Right atrium auricular region (tissue), 2 donors: ENCODE data around the gene MIAT. TPM values are rescaled to one million over a fixed set of nuclear protein-coding genes. Genes with fewer than 3 reads are reported as not detected.

Experiments used
- DNase-seq: peaks from one replicate; pipeline ENCODE4 v3.0.0-alpha.2; 2019; ENCODE audit warnings: low spot score
- H3K27ac ChIP-seq, 2 donors: fragments of 200-600 bp; sonication (generic); 1 replicate in 1 of 2; 2 replicates in 1 of 2; pipeline ENCODE4 v1.5.1; 2016 to 2019
- H3K27me3 ChIP-seq, 2 donors: fragments of 200-600 bp; sonication (generic); one replicate each; pipeline versions ENCODE4 v1.5.1 to v1.6.0; 2017 to 2019
- H3K36me3 ChIP-seq: fragments of 200-600 bp; sonication (generic); one replicate; pipeline ENCODE4 v1.5.1; 2016
- H3K4me1 ChIP-seq, 2 donors: fragments of 200-600 bp; sonication (generic); one replicate each; pipeline versions ENCODE4 v1.5.1 to v1.6.0; 2017 to 2019
- H3K4me3 ChIP-seq, 2 donors: fragments of 200-600 bp; sonication (generic); 1 replicate in 1 of 2; 2 replicates in 1 of 2; pipeline ENCODE4 v1.5.1; 2017 to 2019; ENCODE audit warnings: mild to moderate bottlenecking in 1 of 2, moderate library complexity in 1 of 2
- H3K9me3 ChIP-seq, 2 donors: fragments of 200-600 bp; sonication (generic); one replicate each; pipeline ENCODE4 v1.5.1; 2019
- total RNA-seq, 2 donors: library from RNA; depleted of rRNA; stranded (reverse); fragments of >200 nt; gene quantifications; one replicate each; pipeline ENCODE4 v1.1.0, GENCODE V29; 2016
- TF ChIP-seq, protein P1 (sequence below), 2 donors: fragments of 200-600 bp; sonication (generic); IDR thresholded peaks; one replicate each; pipeline ENCODE4 v1.5.1; 2019; ENCODE audit warnings: antibody characterized with exemption in 2 of 2

The MIAT gene
- total RNA-seq, 2 donors from 2014 or later = 0.19 to 2.0 TPM

GRCh38 chr22:26684168-26684567 lies 26.8 kb downstream of the MIAT start:
- H3K36me3 ChIP-seq = peaks cover 11% of the 10 kb centered on the region
- TF ChIP-seq, protein P1, sequence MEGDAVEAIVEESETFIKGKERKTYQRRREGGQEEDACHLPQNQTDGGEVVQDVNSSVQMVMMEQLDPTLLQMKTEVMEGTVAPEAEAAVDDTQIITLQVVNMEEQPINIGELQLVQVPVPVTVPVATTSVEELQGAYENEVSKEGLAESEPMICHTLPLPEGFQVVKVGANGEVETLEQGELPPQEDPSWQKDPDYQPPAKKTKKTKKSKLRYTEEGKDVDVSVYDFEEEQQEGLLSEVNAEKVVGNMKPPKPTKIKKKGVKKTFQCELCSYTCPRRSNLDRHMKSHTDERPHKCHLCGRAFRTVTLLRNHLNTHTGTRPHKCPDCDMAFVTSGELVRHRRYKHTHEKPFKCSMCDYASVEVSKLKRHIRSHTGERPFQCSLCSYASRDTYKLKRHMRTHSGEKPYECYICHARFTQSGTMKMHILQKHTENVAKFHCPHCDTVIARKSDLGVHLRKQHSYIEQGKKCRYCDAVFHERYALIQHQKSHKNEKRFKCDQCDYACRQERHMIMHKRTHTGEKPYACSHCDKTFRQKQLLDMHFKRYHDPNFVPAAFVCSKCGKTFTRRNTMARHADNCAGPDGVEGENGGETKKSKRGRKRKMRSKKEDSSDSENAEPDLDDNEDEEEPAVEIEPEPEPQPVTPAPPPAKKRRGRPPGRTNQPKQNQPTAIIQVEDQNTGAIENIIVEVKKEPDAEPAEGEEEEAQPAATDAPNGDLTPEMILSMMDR (IDR thresholded peaks at IDR 0.05) = no peak
- no peaks in the 10 kb centered on the region for H3K27me3 ChIP-seq
- H3K4me3 ChIP-seq = no peak overlapping the region
- H3K4me1 ChIP-seq = peaks cover 0 to 10% of the 10 kb centered on the region in 2 donors
- peaks cover 0 to 5% of the 10 kb centered on the region in 2 donors for H3K9me3 ChIP-seq
- DNase-seq = no peak
- H3K27ac ChIP-seq = no peak overlapping the region

GRCh38 chr22:26685601-26686000 lies 28.2 kb downstream of the MIAT start:
- no peak for DNase-seq
- TF ChIP-seq, protein P1 (IDR thresholded peaks at IDR 0.05) = no peak
- no peak overlapping the region for H3K4me3 ChIP-seq
- no peak overlapping the region for H3K27ac ChIP-seq
- H3K36me3 ChIP-seq = peaks cover 11% of the 10 kb centered on the region
- H3K27me3 ChIP-seq = no peaks in the 10 kb centered on the region
- peaks cover 0 to 8% of the 10 kb centered on the region in 2 donors for H3K4me1 ChIP-seq
- H3K9me3 ChIP-seq = peaks cover 0 to 5% of the 10 kb centered on the region in 2 donors

GRCh38 chr22:26687439-26687838 lies 30.1 kb downstream of the MIAT start:
- H3K9me3 ChIP-seq = no peaks in the 10 kb centered on the region
- TF ChIP-seq, protein P1 (IDR thresholded peaks at IDR 0.05) = no peak
- no peaks in the 10 kb centered on the region for H3K27me3 ChIP-seq
- peaks cover under 1% of the 10 kb centered on the region for H3K36me3 ChIP-seq
- DNase-seq = no peak
- H3K4me1 ChIP-seq = no peaks in the 10 kb centered on the region
- H3K4me3 ChIP-seq = no peak overlapping the region
- no peak overlapping the region for H3K27ac ChIP-seq

DNA sequence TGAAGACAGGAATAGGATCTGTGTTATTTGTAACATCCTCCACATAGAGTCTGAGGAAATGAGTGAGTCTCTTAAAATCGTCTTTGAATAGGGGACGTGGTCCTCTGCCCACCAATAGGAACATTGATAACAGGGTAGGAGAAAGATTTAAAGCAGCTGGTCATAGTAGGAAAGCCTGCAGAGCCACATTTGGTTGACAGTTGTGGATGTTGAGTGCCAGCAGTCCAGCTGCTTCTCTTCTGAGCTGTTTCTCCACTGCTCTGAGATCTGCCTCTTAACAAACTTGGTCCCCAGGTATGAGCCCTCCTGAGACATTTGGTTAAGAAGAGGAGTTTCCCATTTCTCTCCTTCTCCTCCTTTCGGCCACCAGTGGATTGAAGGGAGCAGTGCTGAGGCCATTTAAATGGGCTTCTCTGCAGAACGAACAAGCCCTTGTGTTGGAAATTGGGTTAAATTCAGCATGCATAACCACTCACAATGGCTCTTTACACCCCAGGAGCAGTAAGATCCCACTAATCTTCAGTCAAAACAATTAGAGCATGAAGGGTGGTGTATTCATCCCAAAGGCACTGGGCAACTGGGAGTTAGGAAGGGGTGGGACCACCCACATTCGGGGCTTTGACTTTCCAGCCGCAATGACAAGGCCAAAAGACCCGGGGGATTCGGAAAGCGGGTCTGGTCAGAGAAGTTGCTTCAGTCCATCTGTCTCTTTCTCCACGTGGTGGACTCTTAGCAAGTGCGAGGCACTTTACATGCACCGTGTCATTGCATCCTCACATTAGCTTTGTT lies 32.3 kb downstream of the MIAT start:
- H3K27me3 ChIP-seq = no peaks in the 10 kb centered on the region
- H3K27ac ChIP-seq = no peak overlapping the region
- H3K9me3 ChIP-seq = no peaks in the 10 kb centered on the region
- DNase-seq = no peak
- H3K4me3 ChIP-seq = no peak overlapping the region
- peaks cover 10% of the 10 kb centered on the region for H3K36me3 ChIP-seq
- TF ChIP-seq, protein P1 (IDR thresholded peaks at IDR 0.05) = no peak
- no peaks in the 10 kb centered on the region for H3K4me1 ChIP-seq

DNA sequence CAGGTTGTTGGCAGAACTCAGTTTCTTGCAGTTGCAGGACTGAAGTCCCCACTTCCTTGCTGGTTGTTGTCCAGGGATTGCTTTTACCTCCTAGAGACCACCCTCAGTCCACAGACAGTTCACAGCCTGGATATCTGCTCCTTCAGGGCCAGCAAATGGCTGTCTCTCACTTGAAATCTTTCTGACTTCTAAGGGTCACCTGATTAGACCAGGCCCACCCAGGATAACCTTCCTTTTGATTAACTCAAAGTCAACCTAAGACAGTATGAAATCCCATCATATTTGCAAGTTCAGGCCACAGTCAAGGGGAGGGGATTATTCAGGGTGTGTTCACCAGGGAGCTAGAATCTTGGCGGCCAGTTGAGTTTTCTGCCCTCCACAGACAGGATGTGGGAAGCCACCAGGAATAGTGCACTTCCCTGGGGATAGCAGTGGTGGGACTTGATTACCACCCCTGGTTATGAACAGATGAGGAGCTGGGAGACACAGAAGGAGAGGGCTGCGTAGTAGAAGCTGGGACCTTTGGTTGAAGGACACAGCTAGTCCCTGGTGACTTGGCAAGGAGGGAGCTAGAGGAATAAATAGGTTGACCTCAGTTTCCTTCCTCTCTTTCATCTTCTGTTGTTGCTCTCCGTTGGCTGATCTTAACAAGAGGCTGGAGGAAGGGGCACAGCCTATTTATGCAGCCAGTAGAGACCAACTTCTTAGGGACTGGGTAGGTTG lies 33.4 kb downstream of the MIAT start:
- H3K4me3 ChIP-seq = no peak overlapping the region
- TF ChIP-seq, protein P1 (IDR thresholded peaks at IDR 0.05) = no peak
- H3K27ac ChIP-seq = no peak overlapping the region

More for the DNA sequence above, 33.4 kb downstream of the MIAT start:
- peaks cover 12% of the 10 kb centered on the region for H3K36me3 ChIP-seq
- no peaks in the 10 kb centered on the region for H3K27me3 ChIP-seq
- DNase-seq = no peak
- H3K9me3 ChIP-seq = no peaks in the 10 kb centered on the region
- H3K4me1 ChIP-seq = no peaks in the 10 kb centered on the region
